CD4-positive, alpha-beta T cell treated with Interleukin-4 for 4 hours (primary cell): ENCODE results near the gene PDE1C.
"Not testable (repeated sequence)": the region's sequence is repeated elsewhere in the genome, so short reads cannot be mapped to it uniquely, and the experiment has no call there.

Experiments used
- DNase-seq: peaks from one replicate; pipeline ENCODE4 v3.0.0-alpha.2; 2020

Gene PDE1C

DNA sequence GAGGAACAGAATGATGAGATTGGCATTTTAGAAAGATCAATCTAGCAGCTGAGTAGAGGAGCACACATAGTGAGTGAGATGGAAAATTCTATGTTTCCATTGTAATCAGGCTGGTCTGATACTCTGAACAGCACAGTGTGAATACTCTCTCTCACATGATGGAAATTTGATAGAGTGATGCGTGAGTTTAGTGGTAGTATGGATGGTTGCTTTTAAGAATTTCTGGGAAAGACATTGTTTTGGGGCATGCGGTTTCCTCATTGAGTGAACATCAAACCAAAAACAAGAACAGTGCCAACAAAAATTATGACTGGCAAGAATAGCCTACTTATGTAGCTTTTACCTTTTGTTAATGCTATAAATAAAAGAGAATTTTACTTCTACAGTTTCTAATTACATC, 183.2 kb downstream of the PDE1C start:
- no peak for DNase-seq

DNA sequence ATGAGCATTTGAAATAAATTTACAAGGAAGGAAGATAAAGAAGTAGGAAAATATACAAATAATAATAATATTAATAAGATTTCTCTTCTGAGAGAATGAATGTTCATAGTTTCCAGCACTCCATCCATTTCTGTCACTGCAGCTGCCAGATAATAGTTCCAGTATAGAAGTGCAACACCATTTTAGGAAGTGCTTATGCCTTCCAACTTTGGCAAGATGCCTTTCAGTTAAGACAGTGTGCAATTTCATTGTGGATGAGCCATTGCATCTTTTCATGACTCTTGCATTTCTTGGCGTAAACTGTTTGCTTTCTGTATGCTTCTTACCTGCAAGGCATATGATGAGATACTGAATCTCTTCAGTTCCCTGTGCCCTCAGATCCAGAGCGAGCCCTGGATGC, 185.0 kb downstream of the PDE1C start:
- DNase-seq = no peak

DNA sequence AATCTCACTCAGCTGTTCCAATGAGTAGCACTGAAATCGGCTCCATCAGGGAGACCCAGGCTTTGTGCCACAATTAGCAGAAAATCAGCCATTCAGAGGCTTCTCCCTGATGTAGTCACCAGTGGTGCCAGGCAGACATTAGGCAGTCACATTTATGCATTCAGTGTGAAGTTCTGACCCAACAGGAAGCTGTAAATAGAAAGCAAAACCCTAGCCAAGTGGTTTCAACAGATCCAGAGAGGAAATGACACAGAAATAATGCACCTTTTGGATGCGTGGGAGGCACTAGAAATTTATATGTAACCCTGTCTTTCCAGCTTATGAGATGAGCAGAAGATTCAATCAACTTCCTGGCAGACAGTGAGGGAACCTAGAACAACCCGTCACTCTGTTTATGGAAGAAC, 186.4 kb downstream of the PDE1C start:
- peak; percentile 1 for DNase-seq

DNA sequence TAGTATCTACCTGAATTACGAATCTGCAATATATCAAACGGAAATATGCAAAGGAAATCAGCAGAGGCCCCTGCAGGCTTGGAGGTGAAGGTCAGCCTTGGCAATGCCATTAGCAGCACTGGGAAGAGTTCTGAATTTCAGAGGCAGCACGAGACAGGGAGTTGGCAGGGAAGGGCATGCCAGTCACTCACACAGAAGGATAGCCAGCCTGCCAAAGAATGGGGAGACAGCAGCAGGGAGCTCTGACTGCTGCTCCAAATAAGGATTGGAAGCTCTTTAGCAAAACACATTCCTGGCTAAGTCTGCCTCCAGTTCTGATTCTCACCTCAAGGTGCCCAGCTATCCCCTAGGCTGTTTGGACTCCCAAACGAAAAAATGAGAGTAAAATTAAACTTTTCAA, 188.0 kb downstream of the PDE1C start:
- no peak for DNase-seq

DNA sequence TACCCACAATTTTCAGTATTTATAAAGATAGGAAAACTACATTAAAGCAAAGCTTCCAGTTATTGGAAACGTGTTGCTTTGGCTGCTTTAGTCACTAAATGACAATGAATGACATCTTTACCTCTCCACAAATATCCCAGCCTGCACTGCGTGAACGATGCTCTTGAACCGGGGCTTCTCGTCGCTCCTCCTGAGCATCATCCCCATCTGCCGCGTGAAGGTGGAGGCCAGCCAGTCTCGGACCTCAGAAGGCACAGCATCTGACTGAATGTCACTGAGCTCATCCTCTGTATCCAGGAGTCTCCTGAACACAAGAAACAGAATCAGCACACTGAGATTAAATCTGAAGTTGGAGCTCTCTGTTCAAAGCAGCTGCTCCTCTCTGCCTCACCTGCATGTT, 191.3 kb downstream of the PDE1C start:
- DNase-seq = no peak

DNA sequence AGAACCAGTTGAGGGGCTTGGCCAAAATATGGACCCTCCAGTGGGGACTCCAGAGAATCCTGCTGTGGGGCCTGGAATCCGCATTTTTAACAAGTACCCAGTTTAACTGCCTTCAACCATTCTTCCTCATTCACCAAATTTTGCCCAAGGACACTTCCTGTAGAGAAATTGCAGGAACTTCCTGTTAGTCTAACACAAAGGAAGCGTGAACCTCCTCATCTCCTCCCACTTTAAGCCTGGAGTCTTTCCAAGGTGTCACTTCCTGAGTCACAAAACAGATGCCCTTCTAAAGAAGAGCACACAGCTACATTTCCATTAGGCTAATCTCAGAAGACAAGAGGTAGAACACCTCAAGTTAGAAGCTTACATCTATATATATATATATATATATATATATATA, 194.8 kb downstream of the PDE1C start:
- DNase-seq = no peak

DNA sequence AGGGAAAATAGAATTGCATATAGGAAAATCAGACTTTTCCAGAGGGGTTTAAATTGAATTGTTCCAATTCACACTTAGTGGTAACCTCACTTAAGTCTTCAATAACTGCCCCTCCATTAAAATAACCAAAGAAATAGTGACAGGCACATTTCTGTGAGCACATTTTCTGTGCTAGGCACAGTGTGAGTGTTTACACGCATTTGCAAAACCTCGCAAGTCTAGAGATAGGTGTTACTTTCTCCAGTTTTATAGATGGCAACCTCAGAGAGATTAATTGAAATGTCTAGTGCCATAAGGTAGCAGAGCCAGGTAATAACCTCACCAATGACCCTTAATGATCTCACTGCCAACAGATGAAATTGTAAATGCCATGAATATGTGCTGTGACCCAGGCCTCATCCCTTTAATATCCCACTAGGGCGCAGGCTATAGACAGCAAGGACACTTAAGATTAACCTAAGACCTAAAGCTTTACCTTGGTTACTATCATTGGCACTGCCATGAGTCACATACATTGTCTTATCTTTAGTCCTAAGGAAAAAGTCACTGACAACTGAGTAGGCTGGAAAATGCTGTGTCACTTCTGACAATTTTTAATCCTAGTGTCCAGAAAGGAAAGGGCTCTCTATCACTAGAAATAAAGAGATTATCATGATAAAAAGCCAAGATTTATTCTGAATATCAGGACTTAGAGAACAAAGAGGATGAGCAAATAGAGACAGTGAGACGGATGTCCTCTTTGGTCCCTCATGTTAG, 195.4 kb downstream of the PDE1C start:
- no peak for DNase-seq

DNA sequence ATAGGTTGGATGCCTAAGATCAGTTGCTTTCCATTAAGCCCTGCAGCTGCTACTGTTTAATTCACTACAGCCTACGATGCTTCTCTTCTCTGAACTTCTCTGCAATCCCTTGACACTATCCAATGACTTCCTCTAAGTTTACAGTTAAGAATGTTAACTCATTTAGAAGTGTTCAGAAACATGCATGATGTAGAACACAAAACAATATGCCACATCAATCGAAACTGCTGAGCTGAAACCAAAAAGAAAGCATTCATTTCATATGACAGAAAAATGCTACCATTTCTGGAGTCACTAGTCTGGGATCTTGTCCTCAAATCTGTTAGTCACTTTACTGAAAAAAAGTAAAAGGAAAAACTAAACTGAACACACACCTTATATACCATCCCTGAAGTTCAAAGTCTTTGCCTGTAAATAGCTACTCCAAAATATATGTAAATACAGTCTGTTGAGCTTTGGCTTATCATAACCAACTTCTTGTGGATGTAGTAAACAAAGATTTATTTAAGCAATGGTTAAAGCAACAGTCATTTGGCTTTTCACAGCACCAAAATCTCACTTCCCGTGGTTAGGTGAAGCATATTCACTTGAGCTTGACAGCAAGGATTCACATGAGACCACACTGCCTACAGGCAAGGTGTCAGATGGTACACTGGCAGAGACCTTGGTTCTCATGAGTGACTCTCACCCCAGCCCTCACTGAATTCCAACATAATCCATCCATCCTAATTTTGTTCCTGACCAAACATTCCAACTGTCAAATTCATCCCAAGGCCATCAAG, 196.2 kb downstream of the PDE1C start:
- DNase-seq = no peak

DNA sequence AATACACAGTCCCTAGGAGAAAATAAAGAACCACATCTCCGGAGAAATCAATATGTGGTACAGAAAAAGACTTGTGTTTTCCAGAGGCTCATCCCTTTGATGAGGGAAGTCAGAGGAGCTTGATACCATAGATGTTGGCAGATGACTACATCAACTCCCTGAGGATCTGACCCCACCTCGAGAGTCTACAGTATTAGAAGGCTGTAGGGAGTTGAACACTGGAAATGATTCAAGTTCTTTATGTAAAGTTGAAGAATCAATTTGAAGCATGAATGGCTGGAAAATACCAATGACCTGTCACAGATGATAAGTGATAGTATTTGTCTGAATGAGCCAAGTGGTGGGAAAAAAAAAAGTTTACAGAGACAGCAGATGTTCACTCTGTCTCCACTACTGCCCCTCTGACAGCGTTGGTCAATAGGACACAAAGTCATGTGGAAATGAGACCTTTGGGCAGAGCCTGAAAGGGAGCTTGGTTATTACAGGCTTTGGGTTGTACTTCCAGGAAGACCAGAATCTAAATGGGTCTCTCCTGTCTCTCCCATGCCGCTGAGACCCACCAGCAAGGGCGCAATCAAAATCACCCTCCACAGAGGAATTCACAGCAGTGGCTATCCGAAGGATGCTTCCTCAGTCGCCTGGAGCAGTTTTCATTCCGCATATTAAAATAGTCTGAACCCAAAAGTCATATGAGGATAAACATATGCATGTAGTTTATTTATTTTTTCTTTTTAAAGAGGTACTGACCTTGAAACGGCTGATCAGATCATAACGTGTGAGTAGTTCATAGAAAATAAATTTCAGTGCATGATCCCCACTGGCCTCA, 197.4 kb downstream of the PDE1C start:
- no peak for DNase-seq

DNA sequence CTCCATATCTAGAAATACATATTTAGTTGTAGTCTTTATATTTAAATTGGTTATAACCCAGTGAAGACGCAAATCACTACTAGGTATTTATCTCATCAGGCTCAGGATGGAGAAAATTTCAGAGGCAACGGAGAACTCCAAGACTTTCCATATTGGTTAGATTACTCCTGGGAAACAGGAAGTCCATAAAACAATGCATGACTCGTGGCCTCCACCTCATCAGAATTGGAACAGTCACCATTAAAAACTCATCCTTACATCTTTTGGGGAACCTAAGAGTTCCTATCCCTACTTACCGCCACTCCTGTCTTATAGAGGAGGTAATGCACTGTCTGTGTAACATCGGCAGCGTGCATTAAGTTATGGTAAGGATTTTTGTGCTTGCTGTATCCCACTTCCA, 205.6 kb downstream of the PDE1C start:
- no peak for DNase-seq

DNA sequence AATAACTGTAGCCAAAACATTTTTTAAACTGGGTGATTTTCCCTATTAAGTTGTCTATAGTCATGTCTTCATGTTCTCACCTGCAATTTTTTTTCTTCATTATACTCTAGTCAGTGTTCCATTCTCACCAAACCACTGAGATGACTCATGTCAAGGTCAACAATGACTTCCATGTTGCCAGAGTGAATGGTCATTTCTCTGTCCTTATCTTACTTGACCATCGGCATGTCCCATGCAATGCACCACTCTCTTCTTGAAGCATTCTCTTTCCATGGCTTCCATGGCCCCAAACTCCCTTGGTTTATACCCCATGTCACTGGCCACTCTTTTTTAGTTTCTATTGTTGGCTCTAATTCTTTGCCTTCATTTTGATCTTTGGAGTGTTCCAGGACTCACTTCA, 209.3 kb downstream of the PDE1C start:
- DNase-seq = no peak

DNA sequence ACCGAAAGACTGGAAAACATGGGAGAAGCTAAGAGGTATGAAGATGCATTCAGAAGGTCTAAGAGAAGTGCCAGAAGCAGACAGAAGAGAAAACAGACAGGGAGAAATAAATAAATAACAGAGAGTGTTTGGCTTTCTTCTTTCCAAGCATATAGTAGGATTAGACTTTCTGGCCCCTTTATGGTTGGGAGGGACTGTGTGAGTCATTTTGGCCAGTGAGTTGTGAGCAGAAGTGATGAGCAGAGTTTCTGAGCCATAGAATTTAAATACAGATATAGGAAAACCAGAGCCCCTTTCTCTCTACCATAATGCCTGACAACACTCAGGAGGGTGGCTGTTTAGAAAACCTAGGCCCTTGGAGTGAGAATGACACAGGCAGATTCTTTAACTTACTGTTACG, 212.2 kb downstream of the PDE1C start:
- DNase-seq = no peak

DNA sequence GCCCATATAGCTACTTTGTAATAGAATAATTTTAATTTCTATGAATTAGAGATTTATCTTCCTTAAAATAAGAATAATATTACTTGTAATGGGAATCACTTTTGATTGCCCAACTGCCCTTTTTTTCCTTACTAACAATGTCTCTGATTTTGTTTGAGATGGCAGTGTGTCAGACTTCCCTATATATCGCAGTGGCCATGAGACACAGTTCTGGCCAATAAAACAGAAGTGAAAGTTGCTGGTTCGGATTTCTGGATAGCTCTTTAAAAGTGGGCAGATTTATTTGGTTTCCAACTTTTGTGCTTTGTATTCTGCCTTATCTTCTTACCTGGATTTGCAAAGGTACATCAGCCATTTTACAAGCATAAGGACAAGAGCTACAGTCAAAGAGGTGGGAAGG, 213.0 kb downstream of the PDE1C start:
- no peak for DNase-seq

DNA sequence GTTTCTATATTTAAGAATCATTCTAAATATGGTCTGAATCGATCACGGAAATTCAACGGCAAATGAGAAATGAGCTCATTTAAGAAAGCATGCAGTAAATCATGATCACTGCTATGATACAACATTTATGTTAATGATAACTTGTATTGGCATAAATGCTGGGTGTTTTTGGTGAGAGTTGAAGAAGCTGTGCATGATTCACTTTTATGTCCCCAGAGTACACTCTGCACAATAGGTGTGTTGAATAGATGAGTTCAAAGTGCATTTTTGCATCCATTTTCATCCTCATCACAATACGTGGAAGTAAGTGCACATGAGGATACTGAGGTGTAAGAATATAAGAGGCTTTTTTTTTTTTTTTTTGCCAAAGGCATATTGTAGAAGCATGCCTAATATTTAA, 213.9 kb downstream of the PDE1C start:
- no peak for DNase-seq

DNA sequence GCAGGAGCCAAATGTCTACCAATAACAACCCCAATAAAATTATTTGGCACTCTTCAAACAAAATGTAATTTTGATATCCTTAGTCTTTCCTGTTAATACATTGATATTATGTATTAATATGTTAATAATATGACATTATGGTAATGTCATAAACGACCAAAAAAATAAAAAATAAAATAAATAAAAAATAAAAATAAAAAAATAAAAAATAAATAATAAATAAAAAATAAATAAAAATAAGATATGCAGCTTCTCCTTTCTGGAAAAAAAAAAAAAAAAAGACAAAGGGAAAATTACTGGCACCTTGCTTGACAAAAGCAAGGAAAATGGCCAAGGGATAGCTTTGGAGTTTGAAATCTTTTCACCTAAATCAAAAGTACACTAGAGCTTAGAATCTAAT, 214.7 kb downstream of the PDE1C start:
- no peak for DNase-seq

DNA sequence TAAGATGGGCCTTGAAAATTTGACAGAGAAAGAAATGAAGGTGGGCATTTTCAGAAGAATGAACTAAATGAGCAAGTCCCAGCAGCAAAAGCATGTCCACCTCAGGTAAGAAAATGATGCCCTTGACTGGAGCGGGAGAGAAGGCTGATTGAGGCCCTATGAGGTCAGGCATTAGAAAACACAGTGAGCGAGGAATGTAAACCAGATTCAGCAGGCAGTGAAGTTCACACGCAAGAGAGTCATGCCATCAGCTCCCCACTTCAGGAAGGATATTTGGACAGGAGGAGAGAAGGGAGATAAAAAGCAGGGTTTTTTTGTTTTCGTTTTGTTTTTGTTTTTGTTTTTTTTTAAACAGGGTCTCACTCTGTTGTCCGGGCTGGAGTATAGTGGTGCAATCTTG, 216.8 kb downstream of the PDE1C start:
- DNase-seq = no peak

DNA sequence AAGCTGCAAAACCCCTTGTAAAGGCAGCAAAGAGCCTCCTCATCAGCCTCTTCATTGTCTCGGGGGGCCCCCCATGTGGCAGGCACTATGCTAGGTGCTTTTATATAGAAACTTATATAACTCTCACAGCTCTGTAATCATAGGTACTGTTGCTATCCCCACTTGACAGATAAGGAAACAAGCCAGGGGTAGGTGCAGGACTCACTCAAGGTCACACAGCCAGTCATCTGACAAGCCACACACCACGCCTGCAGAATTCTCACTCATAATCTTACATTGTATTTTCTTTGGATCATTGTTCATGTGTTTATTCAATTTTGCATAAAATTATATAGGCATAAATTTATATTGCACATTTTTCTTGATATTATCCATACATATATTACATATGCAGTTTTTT, 217.7 kb downstream of the PDE1C start:
- DNase-seq = no peak

DNA sequence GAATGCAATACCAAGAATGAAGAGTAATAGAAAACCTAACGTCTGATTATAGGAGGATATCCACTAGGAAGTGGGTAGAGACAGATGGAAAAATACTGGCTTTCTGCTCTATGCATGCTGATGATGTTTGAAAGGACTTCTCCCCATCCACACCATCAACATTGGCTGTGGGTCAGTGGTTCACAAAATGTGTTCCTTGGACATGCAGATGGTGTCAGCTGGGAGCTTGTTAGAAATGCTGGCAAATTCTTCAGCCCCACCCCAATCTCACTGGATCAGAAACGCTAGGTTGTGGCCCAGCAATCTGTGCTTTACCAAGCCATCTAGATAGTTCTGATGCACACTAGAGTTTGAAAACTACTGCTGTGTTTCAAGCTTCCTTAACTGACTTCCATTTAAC, 219.1 kb downstream of the PDE1C start:
- DNase-seq = no peak

DNA sequence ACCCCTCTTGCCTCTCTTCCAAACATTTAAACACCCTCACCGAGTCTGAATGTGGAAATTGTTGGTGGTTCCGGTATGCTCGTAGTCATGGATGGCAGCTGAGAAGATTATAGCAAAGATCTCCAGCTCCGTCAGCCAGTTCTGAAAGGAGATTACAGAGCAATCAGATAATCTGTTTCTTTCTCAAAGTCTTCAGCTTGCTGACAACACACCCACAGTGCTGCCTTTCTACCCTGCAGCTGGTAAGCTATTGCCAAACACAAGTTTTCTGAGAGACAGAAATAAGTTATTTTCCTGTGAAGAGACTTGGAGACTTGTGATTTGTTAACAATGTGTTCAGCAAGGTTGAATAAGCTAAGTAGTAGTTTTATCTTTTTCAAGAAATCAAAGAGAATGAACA, 219.6 kb downstream of the PDE1C start:
- DNase-seq = no peak

DNA sequence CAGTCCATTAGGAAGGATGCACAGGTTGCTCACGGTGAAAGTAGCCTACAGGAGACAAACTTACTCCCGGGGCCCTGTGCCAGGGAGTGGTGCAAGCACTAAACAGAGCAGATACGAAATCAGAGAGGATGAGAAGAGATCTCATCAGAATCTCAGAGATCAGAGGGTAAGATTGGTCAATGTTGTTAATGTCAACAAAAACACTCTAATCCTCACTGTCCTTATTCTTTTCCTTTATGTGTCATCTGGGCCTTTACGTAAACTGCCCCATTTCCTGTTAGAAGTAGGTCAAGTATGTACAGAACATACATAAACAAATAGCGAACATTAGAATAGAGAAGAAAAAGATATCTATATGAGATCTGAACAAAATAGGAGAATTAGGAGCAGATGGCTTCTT, 220.1 kb downstream of the PDE1C start:
- DNase-seq = no peak

DNA sequence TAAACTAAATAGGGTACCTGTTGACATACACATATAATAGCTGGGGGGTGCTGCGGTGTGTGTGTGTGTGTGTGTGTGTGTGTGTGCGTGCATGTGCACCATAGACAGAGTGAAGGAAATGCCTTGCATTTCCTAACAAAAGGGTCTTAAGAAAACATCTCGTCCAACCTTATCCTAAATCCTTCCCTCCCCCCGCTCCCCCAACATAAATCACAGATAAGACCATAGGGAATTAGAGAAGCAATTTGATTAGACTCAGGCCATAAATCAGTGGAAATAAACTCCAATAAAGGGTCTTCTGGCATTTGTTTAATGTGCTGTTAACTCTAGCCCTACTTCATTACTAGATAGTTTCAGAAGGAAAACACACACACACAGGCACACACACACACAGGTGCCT, 234.7 kb downstream of the PDE1C start:
- DNase-seq = no peak

DNA sequence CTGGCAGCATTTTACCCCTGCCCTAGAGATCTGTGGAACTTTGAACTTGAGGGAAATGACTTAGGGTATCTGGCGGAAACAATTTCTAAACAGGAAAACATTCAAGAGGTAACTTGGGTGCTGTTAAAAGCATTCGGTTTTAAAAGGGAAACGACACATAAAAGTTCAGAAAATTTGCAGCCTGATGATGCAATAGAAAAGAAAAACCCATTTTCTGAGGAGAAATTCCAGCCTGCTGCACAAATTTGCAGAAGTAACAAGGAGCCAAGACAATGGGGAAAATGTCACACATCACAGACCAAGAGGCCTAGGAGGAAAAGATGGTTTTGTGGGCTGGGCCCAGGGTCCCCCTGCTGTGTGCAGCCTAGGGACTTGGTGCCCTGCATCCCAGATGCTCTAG, 236.6 kb downstream of the PDE1C start:
- DNase-seq = not testable (repeated sequence)

DNA sequence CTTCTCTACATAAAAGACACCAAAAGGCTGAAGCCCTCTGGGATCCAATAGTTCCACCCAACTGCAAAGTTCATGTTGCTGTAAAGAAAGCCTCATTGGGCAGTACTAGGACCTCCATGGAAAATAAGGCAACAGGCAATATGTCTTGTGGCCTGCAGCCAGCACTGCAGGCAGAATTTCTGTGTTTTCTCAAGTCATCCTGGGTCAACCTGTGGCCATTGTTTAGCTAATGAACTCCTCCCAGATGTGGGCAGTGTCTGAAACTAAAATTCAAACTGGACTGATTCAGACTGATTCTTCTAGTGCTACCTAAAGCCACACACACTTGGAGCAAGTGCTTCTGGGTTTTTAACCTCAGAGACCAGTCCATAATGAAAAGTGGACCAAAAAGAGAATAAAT, 241.7 kb downstream of the PDE1C start:
- DNase-seq = no peak

DNA sequence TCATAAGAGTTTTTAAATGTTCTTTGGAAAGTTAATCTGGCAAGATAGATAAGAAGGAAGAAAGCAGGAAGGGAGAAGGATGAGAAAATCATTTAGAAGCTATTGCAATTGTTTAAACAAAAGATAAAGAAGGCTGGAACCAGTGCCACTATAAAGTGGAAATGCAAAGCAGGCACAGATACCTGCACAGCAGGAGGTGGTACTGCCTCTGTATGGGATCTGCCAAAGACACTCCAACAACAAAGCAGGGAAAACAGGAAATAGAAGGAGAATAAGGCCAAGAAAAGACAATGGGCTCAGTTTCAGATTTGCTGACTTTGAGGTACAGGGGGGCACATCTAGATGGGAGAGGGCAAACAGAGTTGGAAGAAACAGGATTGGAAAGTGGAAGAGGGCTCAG, 244.6 kb downstream of the PDE1C start:
- DNase-seq = no peak
